Esophagus muscularis mucosa (tissue), 4 donors: ENCODE measurements around the gene CAVIN4. TPM values are rescaled to one million over a fixed set of nuclear protein-coding genes. Genes with fewer than 3 reads are reported as not detected.

Experiments
- DNase-seq: peaks from one replicate; pipeline ENCODE4 v3.0.0-alpha.2; 2017; ENCODE audit errors: extremely low spot score
- H3K27ac ChIP-seq, 4 donors: fragments of 200-600 bp; sonication (generic); replicated peaks in 1 of 4; 1 replicate in 3 of 4; 2 replicates in 1 of 4; pipeline ENCODE4 v1.5.1; 2016 to 2019; ENCODE audit warnings: mild to moderate bottlenecking in 1 of 4
- H3K27me3 ChIP-seq, 4 donors: fragments of 200-600 bp; sonication (generic); one replicate each; pipeline versions ENCODE4 v1.5.1 to v1.6.0; 2016 to 2019
- H3K36me3 ChIP-seq, 4 donors: fragments of 200-600 bp; sonication (generic); one replicate each; pipeline ENCODE4 v1.5.1; 2016 to 2019
- H3K4me1 ChIP-seq, 4 donors: fragments of 200-600 bp; sonication (generic); one replicate each; pipeline ENCODE4 v1.5.1; 2016 to 2019
- H3K4me3 ChIP-seq, 4 donors: fragments of 200-600 bp; sonication (generic); 1 replicate in 2 of 4; 2 replicates in 2 of 4; pipeline ENCODE4 v1.5.1; 2016 to 2019; ENCODE audit warnings: mild to moderate bottlenecking in 4 of 4, moderate library complexity in 1 of 4
- H3K9me3 ChIP-seq, 4 donors: fragments of 200-600 bp; sonication (generic); 1 replicate in 3 of 4; 2 replicates in 1 of 4; pipeline ENCODE4 v1.5.1; 2016 to 2019
- CTCF ChIP-seq, 3 experiments: fragments of 200-600 bp in 2 of 3; fragments of 450-650 bp in 1 of 3; sonication (generic) in 2 of 3; IDR thresholded peaks; one replicate each; pipeline ENCODE4 v1.5.1; 2017 to 2019; ENCODE audit warnings: antibody characterized with exemption in 3 of 3, mild to moderate bottlenecking in 2 of 3, moderate library complexity in 1 of 3
- EP300 ChIP-seq: sonication (generic); formaldehyde crosslinking; IDR thresholded peaks from one replicate; pipeline ENCODE4 v1.6.1; 2017; ENCODE audit warnings: antibody characterized with exemption
- POLR2A ChIP-seq: fragments of 450-650 bp; IDR thresholded peaks from one replicate; pipeline ENCODE4 v1.6.1; 2017; ENCODE audit warnings: antibody characterized with exemption, moderate library complexity, mild to moderate bottlenecking, low read depth
- POLR2AphosphoS5 ChIP-seq, 2 donors: sonication (generic); formaldehyde crosslinking; IDR thresholded peaks; one replicate each; pipeline ENCODE4 v1.6.1; 2017; ENCODE audit warnings: antibody characterized with exemption in 2 of 2
- WGBS: methylation state at CpG from one replicate; pipeline ENCODE4 v1.1.5; 2018; 5-methylcytosine and 5-hydroxymethylcytosine counted together
- intact Hi-C: fragments of 100-400 bp; cut with DNase I; formaldehyde crosslinking; loops from one replicate; pipeline ENCODE4 v1.15.1; 2023
- total RNA-seq, 4 donors: library from RNA; depleted of rRNA; stranded (reverse); fragments of >200 nt; gene quantifications; one replicate each; pipeline versions ENCODE4 v1.1.0 to v1.2.1, GENCODE V29; 2016

CAVIN4 gene
- total RNA-seq, 4 donors from 2014 or later: 0.33 to 1.5 (median 0.95) TPM

GRCh38 chr9:100601216-100601615 lies 23.3 kb downstream of the CAVIN4 start:
- H3K27ac ChIP-seq: no peak overlapping the region
- no peak for TF ChIP-seq POLR2AphosphoS5 (IDR thresholded peaks at IDR 0.05)
- peak; percentile 15 to 39 (median 17) for TF ChIP-seq CTCF (IDR thresholded peaks at IDR 0.05)
- no peak overlapping the region for H3K4me3 ChIP-seq
- H3K4me1 ChIP-seq: peaks cover 3 to 15% (median 14%) of the 10 kb centered on the region in 4 donors
- H3K9me3 ChIP-seq: no peaks in the 10 kb centered on the region
- H3K36me3 ChIP-seq: no peaks in the 10 kb centered on the region
- DNase-seq: no peak
- no peaks in the 10 kb centered on the region for H3K27me3 ChIP-seq
- intact Hi-C loops: loop anchor here (5.0 kb wide), 1 partner anchor 711 kb away; no protein-coding TSS in a partner anchor

- Histone ChIP-seq H3K4me1 (peaks cover 3 to 15% (median 14%) of the 10 kb centered on the region in 4 donors), H3K36me3 (no peaks in the 10 kb centered on the region), H3K27ac (no peak overlapping the region), H3K9me3 (no peaks in the 10 kb centered on the region), H3K27me3 (no peaks in the 10 kb centered on the region), H3K4me3 (no peak overlapping the region)
- TF ChIP-seq POLR2AphosphoS5 (IDR thresholded peaks at IDR 0.05) (no peak), CTCF (IDR thresholded peaks at IDR 0.05) (peak; percentile 38 to 61 (median 39)), EP300 (no peak), POLR2A (no peak)
- 35% methylated on average over 2 of the region's 2 CpGs for WGBS
- intact Hi-C loops: loop anchor here (5.0 kb wide), 1 partner anchor 710 kb away; no protein-coding TSS in a partner anchor
- no peak for DNase-seq
Measured at GRCh38 chr9:100602342-100602801, 24.5 kb downstream of the CAVIN4 start.

GRCh38 chr9:100605405-100605804 lies 27.5 kb downstream of the CAVIN4 start:
- DNase-seq: no peak
- Histone ChIP-seq H3K4me1 (no peaks in the 10 kb centered on the region), H3K27ac (no peak overlapping the region), H3K9me3 (no peaks in the 10 kb centered on the region), H3K4me3 (no peak overlapping the region), H3K36me3 (no peaks in the 10 kb centered on the region), H3K27me3 (no peaks in the 10 kb centered on the region)
- TF ChIP-seq POLR2A: no peak
- TF ChIP-seq CTCF (IDR thresholded peaks at IDR 0.05): no peak
- TF ChIP-seq POLR2AphosphoS5 (IDR thresholded peaks at IDR 0.05): no peak
- TF ChIP-seq EP300: no peak
- intact Hi-C loops: no loop called here
- 44% methylated on average over 1 of the region's 1 CpG for WGBS

- 73% methylated on average over 5 of the region's 5 CpGs for WGBS
- peaks cover 0 to 11% (median 8%) of the 10 kb centered on the region in 4 donors for H3K9me3 ChIP-seq
- intact Hi-C loops: no loop called here
Measured at GRCh38 chr9:100619194-100619593, 41.3 kb downstream of the CAVIN4 start.

More at GRCh38 chr9:100619194-100619593, 41.3 kb downstream of the CAVIN4 start:
- no peak overlapping the region for H3K4me3 ChIP-seq
- no peak for TF ChIP-seq POLR2A
- no peak for TF ChIP-seq CTCF (IDR thresholded peaks at IDR 0.05)
- TF ChIP-seq EP300: no peak
- TF ChIP-seq POLR2AphosphoS5 (IDR thresholded peaks at IDR 0.05): no peak
- no peaks in the 10 kb centered on the region for H3K4me1 ChIP-seq
- H3K27me3 ChIP-seq: no peaks in the 10 kb centered on the region
- no peak for DNase-seq
- no peaks in the 10 kb centered on the region for H3K36me3 ChIP-seq
- no peak overlapping the region for H3K27ac ChIP-seq
